Endothelial cell of umbilical vein (primary cell): ENCODE data around the gene PABPN1. TPM values are rescaled to one million over a fixed set of nuclear protein-coding genes. Genes with fewer than 3 reads are reported as not detected.

Experiments
- BruUV-seq: library from RNA; stranded (reverse); fragments of 400-500 nt; replicated peaks from 2 replicates; lab custom pipeline; 2021; lab: Mats Ljungman, UMichigan
- CTCF ChIA-PET: fragments of 300-600, 350-600 bp; sonication (Branson Sonifier 250); formaldehyde crosslinking; loops from one replicate; lab custom pipeline; 2021; ENCODE audit warnings: antibody characterized with exemption, inconsistent platforms; lab: Charles Lee
- POLR2A ChIA-PET: fragments of 300-600, 350-600 bp; sonication (Branson Sonifier 250); formaldehyde crosslinking; loops from one replicate; lab custom pipeline; 2021; ENCODE audit warnings: antibody characterized with exemption, inconsistent platforms; lab: Charles Lee
- DNase-seq: peaks from one replicate; pipeline ENCODE4 v3.0.0-alpha.2; 2011; ENCODE audit warnings: low read depth, low spot score
- FAIRE-seq: peaks from 2 replicates; lab custom pipeline; 2011; peaks lifted over from hg19 to GRCh38; lab: Jason Lieb, UNC
- H2AFZ ChIP-seq: 2 replicates; pipeline ENCODE4 v1.6.0; 2012; ENCODE audit warnings: low read depth, low read length, control low read depth, inconsistent platforms
- H3K27ac ChIP-seq: 2 replicates; pipeline ENCODE4 v1.5.1; 2011; ENCODE audit warnings: low read depth, mild to moderate bottlenecking, control low read depth, low read length, moderate library complexity; ENCODE audit not compliant: insufficient read depth
- H3K27me3 ChIP-seq, 2 experiments: 2 replicates each; pipeline versions ENCODE4 v1.6.0 to v1.6.1; 2011; ENCODE audit warnings: low read length in 2 of 2, mixed read lengths in 1 of 2; ENCODE audit not compliant: control insufficient read depth in 2 of 2, insufficient read depth in 2 of 2
- H3K36me3 ChIP-seq, 2 experiments: 2 replicates in 1 of 2; 3 replicates in 1 of 2; pipeline ENCODE4 v1.5.1; 2011; ENCODE audit warnings: low read length in 2 of 2, mild to moderate bottlenecking in 1 of 2, moderate library complexity in 1 of 2; ENCODE audit not compliant: control insufficient read depth in 2 of 2, insufficient read depth in 2 of 2; ENCODE audit errors: extremely low read depth in 1 of 2
- H3K4me1 ChIP-seq: 3 replicates; pipeline ENCODE4 v1.5.1; 2011; ENCODE audit warnings: mild to moderate bottlenecking, low read length; ENCODE audit not compliant: control insufficient read depth, insufficient read depth; ENCODE audit errors: extremely low read depth
- H3K4me2 ChIP-seq: 2 replicates; pipeline ENCODE4 v1.6.1; 2011; ENCODE audit warnings: low read length, control low read depth, mixed read lengths; ENCODE audit not compliant: insufficient read depth
- H3K4me3 ChIP-seq, 3 experiments: fragments of 200-600 bp in 1 of 3; sonication (generic), shearing (Covaris generic) in 1 of 3; replicated peaks in 1 of 3; 2 replicates each; pipeline ENCODE4 v1.5.1; 2011 to 2016; ENCODE audit warnings: control low read depth in 3 of 3, low read length in 3 of 3, mild to moderate bottlenecking in 2 of 3, inconsistent platforms in 1 of 3, low read depth in 1 of 3, moderate library complexity in 1 of 3; ENCODE audit not compliant: insufficient read depth in 1 of 3
- H3K79me2 ChIP-seq: 2 replicates; pipeline ENCODE4 v1.6.0; 2012; ENCODE audit warnings: low read length, inconsistent platforms; ENCODE audit not compliant: control insufficient read depth, insufficient read depth
- H3K9ac ChIP-seq: replicated peaks from 2 replicates; pipeline ENCODE3; 2011; ENCODE audit warnings: low read length, control low read depth; ENCODE audit not compliant: insufficient read depth; ENCODE audit errors: extremely low read depth
- H3K9me1 ChIP-seq: replicated peaks from 3 replicates; pipeline ENCODE4 v1.6.0; 2011; ENCODE audit warnings: mild to moderate bottlenecking, low read length; ENCODE audit not compliant: control insufficient read depth, insufficient read depth; ENCODE audit errors: extremely low read depth
- H3K9me3 ChIP-seq: replicated peaks from 2 replicates; pipeline ENCODE4 v1.5.1; 2012; ENCODE audit warnings: low read length, inconsistent platforms; ENCODE audit not compliant: control insufficient read depth, insufficient read depth
- H4K20me1 ChIP-seq: replicated peaks from 2 replicates; pipeline ENCODE3; 2011; ENCODE audit warnings: mild to moderate bottlenecking, low read length; ENCODE audit not compliant: control insufficient read depth, insufficient read depth; ENCODE audit errors: extremely low read depth
- CTCF ChIP-seq, 2 donors: IDR thresholded peaks; 1 replicate in 1 of 2; 2 replicates in 1 of 2; pipeline ENCODE4 v1.5.1; 2011; ENCODE audit warnings: low read length in 2 of 2, mild to moderate bottlenecking in 2 of 2, moderate library complexity in 2 of 2, control low read depth in 1 of 2, inconsistent platforms in 1 of 2, low read depth in 1 of 2; ENCODE audit not compliant: insufficient read depth in 1 of 2; ENCODE audit errors: extremely low read depth in 1 of 2
- EZH2 ChIP-seq: IDR thresholded peaks from 2 replicates; pipeline ENCODE4 v1.6.1; 2012; ENCODE audit warnings: borderline replicate concordance, low read depth, mild to moderate bottlenecking, moderate library complexity, low read length, inconsistent platforms; ENCODE audit not compliant: severe bottlenecking
- FOS ChIP-seq: IDR thresholded peaks from 2 replicates; pipeline ENCODE4 v1.6.1; 2011; ENCODE audit warnings: mild to moderate bottlenecking, low read length, moderate library complexity, borderline replicate concordance; ENCODE audit not compliant: insufficient read depth
- GATA2 ChIP-seq: IDR thresholded peaks from 2 replicates; pipeline ENCODE4 v1.7.0; 2011; ENCODE audit warnings: low read depth, mild to moderate bottlenecking, moderate library complexity, mixed read lengths, low read length; ENCODE audit not compliant: insufficient read length, insufficient read depth
- JUN ChIP-seq: IDR thresholded peaks from 2 replicates; pipeline ENCODE4 v1.6.1; 2011; ENCODE audit warnings: borderline replicate concordance, low read depth; ENCODE audit not compliant: insufficient read length, insufficient read depth
- MAX ChIP-seq: IDR thresholded peaks from 2 replicates; pipeline ENCODE4 v1.6.1; 2011; ENCODE audit not compliant: insufficient read depth, insufficient read length
- MYC ChIP-seq: IDR thresholded peaks from one replicate; pipeline ENCODE4 v1.6.1; 2011; ENCODE audit warnings: mild to moderate bottlenecking, low read depth, low read length
- POLR2A ChIP-seq: IDR thresholded peaks from 2 replicates; pipeline ENCODE4 v1.6.1; 2012; ENCODE audit warnings: low read depth, mild to moderate bottlenecking, control low read depth, low read length
- POLR2AphosphoS5 ChIP-seq: IDR thresholded peaks from 2 replicates; pipeline ENCODE4 v1.6.1; 2012; ENCODE audit warnings: low read depth, mild to moderate bottlenecking, control low read depth, low read length, moderate library complexity; ENCODE audit not compliant: insufficient read depth
- dilution Hi-C: fragments of 300-500 bp; cut with MboI; formaldehyde crosslinking; loops from one replicate; pipeline ENCODE4 v1.15.0; 2019; ENCODE audit warnings: low sequenced_read_pairs; ENCODE audit not compliant: extremely low pct_ligation_motif_present
- intact Hi-C: fragments of 100-400 bp; cut with micrococcal nuclease; formaldehyde crosslinking; loops from one replicate; pipeline ENCODE4 v1.10.0; 2022
- polyA plus RNA-seq, 4 experiments: library from polyadenylated mRNA; depleted of rRNA in 3 of 4; stranded (reverse) in 3 of 4; unstranded in 1 of 4; fragments of >200 nt; gene quantifications; 2 replicates each; pipeline versions ENCODE4 v1.2.1 to v1.2.3, GENCODE V29; 2011 to 2012; ENCODE audit warnings: missing spikeins in 1 of 4
- total RNA-seq: library from RNA; stranded (reverse); gene quantifications from 2 replicates; pipeline ENCODE4 v1.2.3, GENCODE V29; 2021

PABPN1 gene
- total and polyA plus RNA-seq, 2 donors (not counting 3 experiments of a cell fraction or from before 2014, with no cell fraction given): 231 TPM

- TF ChIP-seq FOS (no peak), GATA2 (no peak), MYC (no peak), MAX (no peak), JUN (no peak), POLR2A (no peak), POLR2AphosphoS5 (no peak), EZH2 (no peak), CTCF (IDR thresholded peaks at IDR 0.05; ENCODE audit: extremely low read depth in 1 of 2, insufficient read depth in 1 of 2, low read depth in 1 of 2, low read length in 2 of 2) (no peak)
- BruUV-seq: no TSS peak
- no peaks in the 10 kb centered on the region for H3K4me1 ChIP-seq
- no peak for FAIRE-seq
- H3K9me1 ChIP-seq: no peaks in the 10 kb centered on the region
- no peak overlapping the region for H2AFZ ChIP-seq
- no peak for DNase-seq
- no peaks in the 10 kb centered on the region for H4K20me1 ChIP-seq
- no peaks in the 10 kb centered on the region for H3K36me3 ChIP-seq
- dilution Hi-C loops: no loop called here
- H3K27me3 ChIP-seq: peaks cover 0 to 7% of the 10 kb centered on the region in 2 experiments
- no peak overlapping the region for H3K27ac ChIP-seq
- intact Hi-C loops: no loop called here
- CTCF ChIA-PET: no interaction called here
- no peak overlapping the region for H3K9ac ChIP-seq
- no peaks in the 10 kb centered on the region for H3K9me3 ChIP-seq
- no peak overlapping the region for H3K4me2 ChIP-seq
- POLR2A ChIA-PET: no interaction called here
- no peak overlapping the region for H3K4me3 ChIP-seq
- no peaks in the 10 kb centered on the region for H3K79me2 ChIP-seq
Observed at GRCh38 chr14:23335623-23336022, 14.4 kb downstream of the PABPN1 start.
